HEK293 (cell line): ENCODE data around the gene ERI3.
A peak's percentile ranks its signal among the peaks of the same experiment; 100 is the strongest.

Source experiments
- CTCF ChIA-PET: fragments of 350-600 bp; formaldehyde crosslinking; extraction: SDS; loops from one replicate; lab custom pipeline; 2021; ENCODE audit warnings: antibody characterized with exemption; lab: Yijun Ruan, JAX
- POLR2A ChIA-PET: fragments of 300-600 bp; formaldehyde crosslinking; extraction: SDS; loops from one replicate; lab custom pipeline; 2020; ENCODE audit warnings: antibody characterized with exemption, inconsistent platforms; lab: Yijun Ruan, JAX
- H3K27ac ChIP-seq: fragments of 200-500 bp; sonication (Bioruptor generic); 2 replicates; pipeline ENCODE4 v1.5.1; 2014; ENCODE audit warnings: low read depth, low read length, control low read depth, inconsistent platforms; ENCODE audit errors: extremely low read depth
- H3K36me3 ChIP-seq, 2 experiments: fragments of 200-500 bp in 1 of 2; sonication (Bioruptor generic) in 1 of 2; 1 replicate in 1 of 2; 2 replicates in 1 of 2; pipeline ENCODE4 v1.5.1; 2014 to 2017; ENCODE audit warnings: inconsistent platforms in 2 of 2, low read length in 2 of 2; ENCODE audit not compliant: control insufficient read depth in 2 of 2, insufficient read depth in 1 of 2
- H3K4me1 ChIP-seq: fragments of 200-500 bp; sonication (Bioruptor generic); 2 replicates; pipeline ENCODE4 v1.5.1; 2014; ENCODE audit warnings: mild to moderate bottlenecking, low read length, inconsistent platforms; ENCODE audit not compliant: control insufficient read depth, insufficient read depth
- H3K4me3 ChIP-seq: 2 replicates; pipeline ENCODE4 v1.5.1; 2011; ENCODE audit warnings: low read depth, mild to moderate bottlenecking, control low read depth, low read length, moderate library complexity
- H3K9me3 ChIP-seq: fragments of 200-500 bp; sonication (Bioruptor generic); 2 replicates; pipeline ENCODE4 v1.5.1; 2014; ENCODE audit warnings: low read depth, low read length, inconsistent platforms; ENCODE audit not compliant: control insufficient read depth, insufficient read depth
- EGR2 ChIP-seq: fragments of 450-650 bp; formaldehyde crosslinking; IDR thresholded peaks from 2 replicates; pipeline ENCODE4 v1.5.1; 2016; ENCODE audit warnings: low read depth, missing biosample characterization, missing genetic modification characterization
- HOXD13 ChIP-seq: sonication (generic); formaldehyde crosslinking; IDR thresholded peaks from 2 replicates; pipeline ENCODE4 v1.8.0; 2022; ENCODE audit warnings: missing genetic modification reagents, borderline replicate concordance
- PRDM4 ChIP-seq: fragments of 450-650 bp; formaldehyde crosslinking; IDR thresholded peaks from 2 replicates; pipeline ENCODE4 v1.5.1; 2017; ENCODE audit warnings: missing biosample characterization, missing genetic modification characterization
- YY2 ChIP-seq: fragments of 450-650 bp; formaldehyde crosslinking; IDR thresholded peaks from 2 replicates; pipeline ENCODE4 v1.5.1; 2016; ENCODE audit warnings: missing biosample characterization, missing genetic modification characterization
- ZBTB26 ChIP-seq: fragments of 450-650 bp; formaldehyde crosslinking; optimal IDR thresholded peaks from 2 replicates; pipeline ENCODE3; 2016; ENCODE audit warnings: missing biosample characterization, mild to moderate bottlenecking, missing genetic modification characterization
- ZFP3 ChIP-seq: fragments of 450-650 bp; formaldehyde crosslinking; IDR thresholded peaks from 2 replicates; pipeline ENCODE4 v1.5.1; 2016; ENCODE audit warnings: low read depth, missing biosample characterization, missing genetic modification characterization
- ZNF426 ChIP-seq: fragments of 450-650 bp; formaldehyde crosslinking; IDR thresholded peaks from 2 replicates; pipeline ENCODE4 v1.5.1; 2017; ENCODE audit warnings: missing biosample characterization, missing genetic modification characterization, mild to moderate bottlenecking, inconsistent platforms, moderate library complexity
- ZNF501 ChIP-seq: fragments of 450-650 bp; formaldehyde crosslinking; IDR thresholded peaks from 2 replicates; pipeline ENCODE4 v1.5.1; 2016; ENCODE audit warnings: missing biosample characterization, missing genetic modification characterization
- ZNF639 ChIP-seq: fragments of 450-650 bp; formaldehyde crosslinking; IDR thresholded peaks from 2 replicates; pipeline ENCODE4 v1.5.1; 2016; ENCODE audit warnings: missing biosample characterization, missing genetic modification characterization
- ZNF677 ChIP-seq: fragments of 450-650 bp; IDR thresholded peaks from 2 replicates; pipeline ENCODE4 v1.5.0; 2018; ENCODE audit warnings: missing biosample characterization, mild to moderate bottlenecking, missing genetic modification characterization, moderate library complexity
- ZNF701 ChIP-seq: fragments of 450-650 bp; formaldehyde crosslinking; IDR thresholded peaks from 2 replicates; pipeline ENCODE4 v1.5.1; 2016; ENCODE audit warnings: missing biosample characterization, missing genetic modification characterization
- ZNF776 ChIP-seq: fragments of 450-650 bp; formaldehyde crosslinking; IDR thresholded peaks from 2 replicates; pipeline ENCODE4 v1.5.0; 2017; ENCODE audit warnings: missing biosample characterization, missing genetic modification characterization, borderline replicate concordance
- ZNF777 ChIP-seq: fragments of 450-650 bp; formaldehyde crosslinking; IDR thresholded peaks from 2 replicates; pipeline ENCODE4 v1.5.1; 2017; ENCODE audit warnings: missing biosample characterization, missing genetic modification characterization, borderline replicate concordance

Gene ERI3

GRCh38 chr1:44371206-44371605, 16.1 kb upstream of the ERI3 start:
- no peak overlapping the region for H3K4me3 ChIP-seq
- no peak overlapping the region for H3K27ac ChIP-seq
- H3K9me3 ChIP-seq = no peaks in the 10 kb centered on the region
- ChIA-PET POLR2A (no interaction called here), CTCF (interaction anchor here (0.5 to 0.8 kb wide), 4 partner anchors 15 to 1535 kb away, joined by 3 to 6 read pairs (median 3); no protein-coding TSS in a partner anchor)
- H3K4me1 ChIP-seq = no peaks in the 10 kb centered on the region
- TF ChIP-seq YY2 (peak; percentile 43; the same call in 1 of the 2 replicates), EGR2 (tag by site-specific recombination) (no peak)
- no peaks in the 10 kb centered on the region for H3K36me3 ChIP-seq

- H3K4me3 ChIP-seq = no peak overlapping the region
- TF ChIP-seq ZNF426 (tag by site-specific recombination) = no peak
- no peak for TF ChIP-seq ZNF639
- no peak for TF ChIP-seq ZNF776 (tag by site-specific recombination)
- no peak for TF ChIP-seq ZNF677
- TF ChIP-seq ZNF501 (tag by site-specific recombination) = no peak
- no peak for TF ChIP-seq HOXD13 (CRISPR knock-in tag)
- no peak for TF ChIP-seq ZFP3 (tag by site-specific recombination)
- no peak for TF ChIP-seq ZNF777
- no peak for TF ChIP-seq ZNF701 (tag by site-specific recombination)
- no peaks in the 10 kb centered on the region for H3K36me3 ChIP-seq
- POLR2A ChIA-PET = no interaction called here
- H3K27ac ChIP-seq = no peak overlapping the region
- CTCF ChIA-PET = no interaction called here
- no peaks in the 10 kb centered on the region for H3K9me3 ChIP-seq
- no peaks in the 10 kb centered on the region for H3K4me1 ChIP-seq
These were observed 13.6 kb upstream of the ERI3 start for GRCh38 chr1:44368471-44369151.

- Histone ChIP-seq H3K4me1 (no peaks in the 10 kb centered on the region), H3K9me3 (no peaks in the 10 kb centered on the region), H3K27ac (no peak overlapping the region), H3K4me3 (no peak overlapping the region), H3K36me3 (no peaks in the 10 kb centered on the region)
- CTCF ChIA-PET = interaction anchor here (0.7 to 2.1 kb wide), 2 partner anchors 10 to 150 kb away, joined by 3 to 5 read pairs; no protein-coding TSS in a partner anchor
- POLR2A ChIA-PET = no interaction called here
- no peak for TF ChIP-seq ZBTB26
- peak; percentile 84 for TF ChIP-seq PRDM4
These were observed 12.9 kb upstream of the ERI3 start for GRCh38 chr1:44367944-44368343.
